ENCODE measurements around the gene CDK10.

The CDK10 gene

DNA sequence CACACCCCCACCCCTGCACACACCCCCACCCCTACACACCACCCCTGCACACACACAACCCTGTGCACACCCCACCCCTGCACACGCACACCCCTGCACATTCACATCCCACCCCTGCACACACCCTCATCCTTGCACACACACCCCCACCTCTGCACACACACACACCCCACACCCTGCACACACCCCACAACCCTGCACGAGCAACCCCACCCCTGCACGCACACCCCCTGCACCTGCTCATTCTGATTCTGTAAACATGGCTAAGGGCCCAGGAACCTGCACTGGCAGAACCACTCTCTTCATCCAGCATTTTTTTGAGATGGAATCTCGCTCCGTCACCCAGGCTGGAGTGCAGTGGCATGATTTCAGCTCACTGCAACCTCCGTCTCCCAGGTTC is 47.1 kb upstream of the CDK10 start:
- no peak overlapping the region for H3K4me3 ChIP-seq (ENCODE audit: low read length)
- H3K27me3 ChIP-seq (ENCODE audit: control insufficient read depth, low read length) = peaks cover 8% of the 10 kb centered on the region; the same call in 1 of the 2 replicates
- no peaks in the 10 kb centered on the region for H3F3A ChIP-seq (ENCODE audit: control insufficient read depth, insufficient read depth)
- no peaks in the 10 kb centered on the region for H3K9me2 ChIP-seq (replicated peaks; ENCODE audit: control insufficient read depth, low read length)
- H3K9me3 ChIP-seq (ENCODE audit: control insufficient read depth, insufficient read depth, low read length) = no peaks in the 10 kb centered on the region
- no peaks in the 10 kb centered on the region for H3K4me1 ChIP-seq (ENCODE audit: control insufficient read depth, low read length)
- TF ChIP-seq EZH2phosphoT487 (IDR thresholded peaks at IDR 0.05; ENCODE audit: borderline replicate concordance, low read length) = no peak
- TF ChIP-seq, protein P1, sequence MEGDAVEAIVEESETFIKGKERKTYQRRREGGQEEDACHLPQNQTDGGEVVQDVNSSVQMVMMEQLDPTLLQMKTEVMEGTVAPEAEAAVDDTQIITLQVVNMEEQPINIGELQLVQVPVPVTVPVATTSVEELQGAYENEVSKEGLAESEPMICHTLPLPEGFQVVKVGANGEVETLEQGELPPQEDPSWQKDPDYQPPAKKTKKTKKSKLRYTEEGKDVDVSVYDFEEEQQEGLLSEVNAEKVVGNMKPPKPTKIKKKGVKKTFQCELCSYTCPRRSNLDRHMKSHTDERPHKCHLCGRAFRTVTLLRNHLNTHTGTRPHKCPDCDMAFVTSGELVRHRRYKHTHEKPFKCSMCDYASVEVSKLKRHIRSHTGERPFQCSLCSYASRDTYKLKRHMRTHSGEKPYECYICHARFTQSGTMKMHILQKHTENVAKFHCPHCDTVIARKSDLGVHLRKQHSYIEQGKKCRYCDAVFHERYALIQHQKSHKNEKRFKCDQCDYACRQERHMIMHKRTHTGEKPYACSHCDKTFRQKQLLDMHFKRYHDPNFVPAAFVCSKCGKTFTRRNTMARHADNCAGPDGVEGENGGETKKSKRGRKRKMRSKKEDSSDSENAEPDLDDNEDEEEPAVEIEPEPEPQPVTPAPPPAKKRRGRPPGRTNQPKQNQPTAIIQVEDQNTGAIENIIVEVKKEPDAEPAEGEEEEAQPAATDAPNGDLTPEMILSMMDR (IDR thresholded peaks at IDR 0.05; ENCODE audit: low read depth, low read length, poor library complexity, severe bottlenecking) = no peak
- H3K36me3 ChIP-seq (ENCODE audit: control insufficient read depth, low read length) = no peaks in the 10 kb centered on the region; the same call in 1 of the 2 replicates
- no peak overlapping the region for H3K27ac ChIP-seq (ENCODE audit: low read depth, low read length)
- no peaks in the 10 kb centered on the region for H3K79me2 ChIP-seq (ENCODE audit: control insufficient read depth, low read length)
- H3K4me2 ChIP-seq (ENCODE audit: low read length) = no peak overlapping the region
- H4K20me1 ChIP-seq (ENCODE audit: control insufficient read depth, insufficient read depth, low read depth, low read length) = 0 out of 2 replicates have a peak, but pooled peaks cover 4% of the 10 kb centered on the region

DNA sequence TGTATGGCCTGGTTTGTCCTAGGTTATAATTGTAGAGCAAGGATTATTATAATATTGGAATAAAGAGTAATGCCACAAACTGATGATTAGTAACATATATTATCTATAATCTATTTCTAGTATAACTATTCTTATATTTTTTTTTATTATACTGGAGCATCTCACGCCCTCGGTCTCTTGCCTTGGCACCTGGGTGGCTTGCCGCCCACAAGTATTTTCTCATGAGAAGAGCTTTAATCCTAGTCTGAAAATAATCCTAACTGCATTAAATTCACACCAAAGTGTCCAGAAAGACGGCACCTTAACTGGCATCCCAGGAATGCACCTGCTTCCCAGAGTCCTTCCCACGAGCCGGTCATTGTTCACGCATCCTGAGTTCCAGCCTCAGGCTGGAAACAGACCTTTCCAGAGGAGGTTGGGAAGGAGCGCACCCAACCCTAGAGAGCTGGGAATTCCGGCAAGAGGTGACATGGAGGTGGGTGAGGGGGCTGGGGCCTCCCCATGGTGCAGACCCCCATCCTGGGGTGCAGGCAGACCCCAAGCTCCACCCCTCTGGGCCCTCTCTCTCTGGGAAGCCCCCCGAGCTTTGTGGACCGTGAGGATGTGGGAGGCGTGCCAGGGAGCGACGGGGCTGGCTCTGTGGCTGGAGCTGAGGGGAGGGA is 44.9 kb upstream of the CDK10 start:
- H3K4me3 ChIP-seq (ENCODE audit: low read length) = no peak overlapping the region
- 0 out of 2 replicates have a peak, but pooled peaks cover 4% of the 10 kb centered on the region for H4K20me1 ChIP-seq (ENCODE audit: control insufficient read depth, insufficient read depth, low read depth, low read length)
- no peak for TF ChIP-seq EZH2phosphoT487 (IDR thresholded peaks at IDR 0.05; ENCODE audit: borderline replicate concordance, low read length)
- TF ChIP-seq, protein P1 (IDR thresholded peaks at IDR 0.05; ENCODE audit: low read depth, low read length, poor library complexity, severe bottlenecking) = no peak
- H3K9me2 ChIP-seq (replicated peaks; ENCODE audit: control insufficient read depth, low read length) = no peaks in the 10 kb centered on the region
- no peaks in the 10 kb centered on the region for H3K27me3 ChIP-seq (ENCODE audit: control insufficient read depth, low read length)
- H3K27ac ChIP-seq (ENCODE audit: low read depth, low read length) = no peak overlapping the region
- peaks cover 16% of the 10 kb centered on the region; the same call in 1 of the 2 replicates for H3K36me3 ChIP-seq (ENCODE audit: control insufficient read depth, low read length)
- no peaks in the 10 kb centered on the region for H3K4me1 ChIP-seq (ENCODE audit: control insufficient read depth, low read length)
- no peaks in the 10 kb centered on the region for H3K79me2 ChIP-seq (ENCODE audit: control insufficient read depth, low read length)
- H3F3A ChIP-seq (ENCODE audit: control insufficient read depth, insufficient read depth) = no peaks in the 10 kb centered on the region
- no peak overlapping the region for H3K4me2 ChIP-seq (ENCODE audit: low read length)
- no peaks in the 10 kb centered on the region for H3K9me3 ChIP-seq (ENCODE audit: control insufficient read depth, insufficient read depth, low read length)

DNA sequence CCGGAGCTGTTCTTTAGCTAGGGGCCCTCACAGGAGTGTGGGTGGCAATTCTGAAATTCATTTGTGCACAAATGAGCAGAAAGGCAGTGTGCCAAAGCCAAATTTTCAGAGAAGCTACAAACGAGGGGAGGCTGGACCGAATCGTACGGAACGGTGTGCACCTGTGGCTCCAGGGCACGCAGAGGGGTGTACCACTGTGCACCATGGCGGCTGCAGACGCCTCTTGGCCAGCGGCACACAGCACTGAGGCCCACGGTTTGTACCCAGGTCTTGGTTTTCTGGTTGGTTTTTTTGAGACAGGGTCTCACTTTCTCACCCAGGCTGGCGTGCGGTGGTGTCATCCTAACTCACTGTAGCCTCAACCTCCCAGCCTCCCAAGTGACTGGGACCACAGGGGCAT is 43.9 kb upstream of the CDK10 start:
- peaks cover 21% of the 10 kb centered on the region for H3K36me3 ChIP-seq (ENCODE audit: control insufficient read depth, low read length)

More for the DNA sequence above, 43.9 kb upstream of the CDK10 start:
- Histone ChIP-seq H3K27ac (ENCODE audit: low read depth, low read length) (no peak overlapping the region), H3F3A (ENCODE audit: control insufficient read depth, insufficient read depth) (no peaks in the 10 kb centered on the region), H3K27me3 (ENCODE audit: control insufficient read depth, low read length) (no peaks in the 10 kb centered on the region), H4K20me1 (ENCODE audit: control insufficient read depth, insufficient read depth, low read depth, low read length) (0 out of 2 replicates have a peak, but pooled peaks cover 4% of the 10 kb centered on the region), H3K4me1 (ENCODE audit: control insufficient read depth, low read length) (no peaks in the 10 kb centered on the region), H3K4me2 (ENCODE audit: low read length) (no peak overlapping the region), H3K4me3 (ENCODE audit: low read length) (no peak overlapping the region), H3K9me2 (replicated peaks; ENCODE audit: control insufficient read depth, low read length) (no peaks in the 10 kb centered on the region), H3K79me2 (ENCODE audit: control insufficient read depth, low read length) (no peaks in the 10 kb centered on the region), H3K9me3 (ENCODE audit: control insufficient read depth, insufficient read depth, low read length) (no peaks in the 10 kb centered on the region)
- TF ChIP-seq EZH2phosphoT487 (IDR thresholded peaks at IDR 0.05; ENCODE audit: borderline replicate concordance, low read length) = no peak
- TF ChIP-seq, protein P1 (IDR thresholded peaks at IDR 0.05; ENCODE audit: low read depth, low read length, poor library complexity, severe bottlenecking) = no peak
